ENCODE data around the gene TTLL13. TPM values are rescaled to one million over a fixed set of nuclear protein-coding genes. Genes with fewer than 3 reads are reported as not detected.
A peak's percentile ranks its signal among the peaks of the same experiment; 100 is the strongest.
"Not testable (repeated sequence)": the region's sequence is repeated elsewhere in the genome, so short reads cannot be mapped to it uniquely, and the experiment has no call there.

TTLL13 gene
- total RNA-seq, 6 experiments from 2014 or later: 0.13 to 0.46 TPM; not detected in 4

DNA sequence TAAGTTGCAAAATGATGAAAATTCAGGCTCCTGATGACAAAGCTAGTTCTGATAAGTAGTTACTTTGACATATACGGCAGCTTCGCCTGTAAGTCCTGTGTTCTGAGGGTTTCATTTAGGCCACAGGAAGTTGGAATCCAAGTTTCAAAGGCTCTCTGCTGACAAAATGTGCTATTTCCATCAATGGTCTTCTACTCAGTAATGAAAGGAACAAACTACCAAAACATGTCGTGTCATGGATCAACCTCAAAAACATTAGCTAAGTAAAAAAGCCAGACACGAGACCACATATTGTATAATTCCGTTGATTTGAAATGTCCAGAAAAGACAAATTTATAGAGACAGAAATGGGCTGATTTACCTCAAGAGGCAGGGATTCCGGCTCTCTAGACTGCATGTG lies 38.6 kb downstream of the TTLL13 start:
- Histone ChIP-seq H3K36me3 (no peaks in the 10 kb centered on the region), H3K4me1 (no peaks in the 10 kb centered on the region), H3K27ac (no peak overlapping the region), H3K9me3 (no peaks in the 10 kb centered on the region), H3K27me3 (no peaks in the 10 kb centered on the region), H3K4me3 (no peak overlapping the region)
- no peak for ATAC-seq
- 62% methylated on average over 6 of the region's 6 CpGs for WGBS (ENCODE audit: insufficient coverage, low coverage, low lambda C conversion rate, missing lambda C conversion rate)
- DNase-seq: no peak
- intact Hi-C loops (cut with DNase I): no loop called here
- TF ChIP-seq, protein P1, sequence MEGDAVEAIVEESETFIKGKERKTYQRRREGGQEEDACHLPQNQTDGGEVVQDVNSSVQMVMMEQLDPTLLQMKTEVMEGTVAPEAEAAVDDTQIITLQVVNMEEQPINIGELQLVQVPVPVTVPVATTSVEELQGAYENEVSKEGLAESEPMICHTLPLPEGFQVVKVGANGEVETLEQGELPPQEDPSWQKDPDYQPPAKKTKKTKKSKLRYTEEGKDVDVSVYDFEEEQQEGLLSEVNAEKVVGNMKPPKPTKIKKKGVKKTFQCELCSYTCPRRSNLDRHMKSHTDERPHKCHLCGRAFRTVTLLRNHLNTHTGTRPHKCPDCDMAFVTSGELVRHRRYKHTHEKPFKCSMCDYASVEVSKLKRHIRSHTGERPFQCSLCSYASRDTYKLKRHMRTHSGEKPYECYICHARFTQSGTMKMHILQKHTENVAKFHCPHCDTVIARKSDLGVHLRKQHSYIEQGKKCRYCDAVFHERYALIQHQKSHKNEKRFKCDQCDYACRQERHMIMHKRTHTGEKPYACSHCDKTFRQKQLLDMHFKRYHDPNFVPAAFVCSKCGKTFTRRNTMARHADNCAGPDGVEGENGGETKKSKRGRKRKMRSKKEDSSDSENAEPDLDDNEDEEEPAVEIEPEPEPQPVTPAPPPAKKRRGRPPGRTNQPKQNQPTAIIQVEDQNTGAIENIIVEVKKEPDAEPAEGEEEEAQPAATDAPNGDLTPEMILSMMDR (IDR thresholded peaks at IDR 0.05): no peak
- TF ChIP-seq POLR2A (IDR thresholded peaks at IDR 0.05): no peak

DNA sequence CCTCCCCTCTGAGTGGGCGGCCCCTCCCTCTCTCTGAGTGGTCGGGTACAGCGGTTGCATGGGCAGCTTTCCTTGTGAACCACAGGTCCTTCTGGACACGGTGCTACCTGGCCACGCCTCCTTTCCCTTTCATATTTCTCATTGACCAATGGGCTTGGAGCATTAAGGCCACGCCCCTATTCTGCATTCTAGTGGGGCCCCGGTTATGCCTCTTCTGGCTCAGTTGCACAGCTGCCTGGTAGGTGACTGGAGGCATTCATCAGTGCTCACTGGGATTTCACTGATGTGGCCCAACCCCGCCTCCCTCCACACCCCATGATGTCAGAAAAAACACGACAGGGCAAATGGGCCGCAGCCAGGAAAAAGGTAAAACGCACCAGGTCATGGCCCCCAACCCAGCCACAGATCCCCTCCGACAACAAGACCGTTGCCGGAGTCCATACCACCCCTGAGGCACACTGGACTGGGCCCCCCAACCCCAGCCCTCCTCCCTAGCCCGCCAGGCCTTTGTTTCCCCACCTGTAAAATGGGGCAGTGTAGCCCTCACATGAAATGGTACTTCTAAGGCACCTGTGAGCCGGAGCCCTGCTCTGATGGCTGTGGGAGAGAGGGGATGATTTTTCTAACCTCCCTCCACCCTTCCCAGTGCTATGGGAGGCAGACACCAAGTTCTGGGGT lies 42.5 kb downstream of the TTLL13 start:
- no peaks in the 10 kb centered on the region for H3K27me3 ChIP-seq
- ATAC-seq (no peak), DNase-seq (no peak)
- peaks cover 0 to 3% (median 0%) of the 10 kb centered on the region in 4 donors for H3K4me1 ChIP-seq
- no peaks in the 10 kb centered on the region for H3K9me3 ChIP-seq
- no peak overlapping the region for H3K27ac ChIP-seq
- H3K4me3 ChIP-seq: no peak overlapping the region
- TF ChIP-seq, protein P1 (IDR thresholded peaks at IDR 0.05): no peak
- TF ChIP-seq POLR2A (IDR thresholded peaks at IDR 0.05): no peak
- no peaks in the 10 kb centered on the region for H3K36me3 ChIP-seq
- 70% methylated on average over 5 of the region's 16 CpGs for WGBS (ENCODE audit: insufficient coverage, low coverage, low lambda C conversion rate, missing lambda C conversion rate)
- intact Hi-C loops (cut with DNase I): no loop called here

DNA sequence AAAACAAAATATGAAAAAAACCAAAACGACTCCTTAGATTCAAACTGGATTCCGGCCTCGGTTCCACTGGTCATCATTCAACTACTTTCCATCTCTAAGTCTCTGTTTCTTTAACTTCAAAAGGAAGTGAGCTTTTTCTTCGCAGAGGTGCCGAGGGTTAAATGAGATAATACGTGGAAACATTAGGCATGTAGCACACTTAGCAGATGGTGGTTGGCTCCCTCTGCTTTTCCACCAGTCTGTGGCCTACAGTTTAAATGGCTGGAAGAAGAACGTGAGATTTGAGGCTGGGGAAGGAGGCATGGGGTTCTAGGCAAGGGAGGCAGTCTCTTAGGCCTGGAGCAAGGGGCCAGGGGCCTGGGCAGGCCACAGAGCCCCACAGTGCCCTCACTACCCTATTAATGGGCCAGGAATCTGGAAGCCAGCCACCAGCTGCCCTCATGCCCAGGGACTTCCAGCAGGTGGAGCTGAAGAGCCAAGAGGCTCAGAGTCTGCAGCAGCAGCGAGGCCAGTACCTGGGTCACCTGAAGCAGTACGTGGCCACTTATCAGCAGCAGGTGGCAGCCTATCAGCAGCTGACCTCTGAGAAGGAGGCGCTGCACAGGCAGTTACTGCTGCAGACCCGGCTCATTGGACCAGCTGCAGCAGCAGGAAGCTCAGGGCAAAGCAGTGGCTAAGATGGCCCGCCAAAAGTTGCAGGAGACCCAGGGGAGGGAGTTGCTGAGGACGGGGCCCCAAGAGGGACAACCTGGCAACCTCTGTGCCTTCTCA lies 43.9 kb downstream of the TTLL13 start:
- H3K9me3 ChIP-seq; H3K27me3 ChIP-seq; intact Hi-C loops (cut with DNase I); H3K27ac ChIP-seq; H3K36me3 ChIP-seq; H3K4me1 ChIP-seq; H3K4me3 ChIP-seq: not testable (repeated sequence)
- DNase-seq: peak; percentile 82 to 90 (median 87)
- WGBS (ENCODE audit: insufficient coverage, low coverage, low lambda C conversion rate, missing lambda C conversion rate): 45% methylated on average over 10 of the region's 13 CpGs
- peak; percentile 89 to 97 (median 92) for ATAC-seq
- TF ChIP-seq, protein P1 (IDR thresholded peaks at IDR 0.05): peak; percentile 79 to 97 (median 96)

DNA sequence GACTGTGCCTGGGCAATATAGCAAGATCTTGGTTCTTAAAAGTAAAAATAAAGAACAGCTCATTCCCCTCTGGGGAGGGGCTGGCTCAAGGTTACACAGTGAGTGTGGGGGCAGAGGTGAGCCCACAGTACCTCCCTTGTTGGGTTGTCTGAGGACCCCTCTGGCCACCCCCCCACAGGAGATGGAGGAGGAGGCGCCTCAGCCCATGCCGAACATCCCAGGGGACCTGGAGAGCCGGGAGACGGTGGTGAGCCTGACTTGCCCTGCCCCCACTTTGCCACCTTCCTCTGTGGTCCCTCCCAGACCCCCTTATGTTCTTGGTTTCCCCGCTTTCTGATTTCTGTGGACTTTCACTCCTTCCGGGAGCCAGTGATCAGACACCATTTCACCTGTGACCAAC lies 44.8 kb downstream of the TTLL13 start:
- peaks cover 0 to 3% (median 0%) of the 10 kb centered on the region in 4 donors for H3K4me1 ChIP-seq
- intact Hi-C loops (cut with DNase I): no loop called here
- no peak overlapping the region for H3K4me3 ChIP-seq
- no peaks in the 10 kb centered on the region for H3K36me3 ChIP-seq
- H3K27ac ChIP-seq: no peak overlapping the region
- no peaks in the 10 kb centered on the region for H3K27me3 ChIP-seq
- ATAC-seq: no peak
- 60% methylated on average over 1 of the region's 6 CpGs for WGBS (ENCODE audit: insufficient coverage, low coverage, low lambda C conversion rate, missing lambda C conversion rate)
- H3K9me3 ChIP-seq: no peaks in the 10 kb centered on the region
- DNase-seq: peak in 1 of 3 donors; percentile 62
- TF ChIP-seq, protein P1 (IDR thresholded peaks at IDR 0.05): no peak
- no peak for TF ChIP-seq POLR2A (IDR thresholded peaks at IDR 0.05)

Data from right lobe of liver (tissue), 6 donors.